GM23338 (cell line): Measurements from ENCODE around the gene NEURL1.

Source experiments
- EZH2 ChIP-seq: fragments of 200-600 bp; sonication (generic); IDR thresholded peaks from one replicate; pipeline ENCODE4 v1.8.0; 2017; ENCODE audit warnings: antibody characterized with exemption, mild to moderate bottlenecking, low read depth; ENCODE audit not compliant: unreplicated experiment
- ZNF114 ChIP-seq: fragments of 250-450 bp; sonication (Bioruptor Pico); IDR thresholded peaks from 2 replicates; pipeline ENCODE4 v1.5.0; 2020; ENCODE audit warnings: mild to moderate bottlenecking, moderate library complexity

- no peak for TF ChIP-seq ZNF114
- TF ChIP-seq EZH2, result no peak
Observed at GRCh38 chr10:103627893-103628292, 134.4 kb downstream of the NEURL1 start.
